Erythroblast (primary cell): ENCODE measurements around the gene NFIB.

Source experiments
- GATA1 ChIP-seq: IDR thresholded peaks from 2 replicates; pipeline ENCODE4 v1.6.1; 2011; ENCODE audit warnings: low read depth, mild to moderate bottlenecking, control low read depth, low read length, moderate library complexity
- POLR2A ChIP-seq: IDR thresholded peaks from 2 replicates; pipeline ENCODE4 v1.6.1; 2011; ENCODE audit warnings: mild to moderate bottlenecking, low read length

- TF ChIP-seq POLR2A: no peak
- no peak for TF ChIP-seq GATA1
Observed at GRCh38 chr9:14310311-14310710, 3.6 kb downstream of the NFIB start.
